Stimulated activated CD8-positive, alpha-beta memory T cell treated with anti-CD3 and anti-CD28 coated beads, Interleukin-2, amount 100 ng/mL, for 48 hours (primary cell): ENCODE data around the gene FBP2.
A peak's percentile ranks its signal among the peaks of the same experiment; 100 is the strongest.

Source experiments
- DNase-seq, 2 donors: peaks; one replicate each; pipeline ENCODE4 v3.0.0-alpha.2; 2020; ENCODE audit warnings: low read depth in 2 of 2

The FBP2 gene

GRCh38 chr9:94593459-94594345, at the start of gene FBP2:
FBP2 (minus strand) TSS chr9:94593824; CDS start chr9:94593726, 98 bp downstream.
- DNase-seq: no peak

- DNase-seq: no peak
Observed at GRCh38 chr9:94643176-94643575, 49.6 kb upstream of the FBP2 start.

GRCh38 chr9:94642501-94642900, 48.9 kb upstream of the FBP2 start:
- no peak for DNase-seq

GRCh38 chr9:94639999-94640376, 46.4 kb upstream of the FBP2 start:
- DNase-seq: no peak

- peak in 1 of 2 donors; percentile 36 for DNase-seq
Observed at GRCh38 chr9:94639061-94639998, 45.7 kb upstream of the FBP2 start, which contains the start of gene FBP1. FBP1 (minus strand) TSS chr9:94639518; CDS start chr9:94639310, 208 bp downstream.

GRCh38 chr9:94638335-94639060, 44.9 kb upstream of the FBP2 start:
- no peak for DNase-seq

- DNase-seq: no peak
Observed at GRCh38 chr9:94632737-94633136, 39.1 kb upstream of the FBP2 start.

GRCh38 chr9:94631599-94631998, 38.0 kb upstream of the FBP2 start:
- no peak for DNase-seq

GRCh38 chr9:94630833-94631232, 37.2 kb upstream of the FBP2 start:
- DNase-seq: no peak

- DNase-seq: no peak
Observed at GRCh38 chr9:94630281-94630680, 36.7 kb upstream of the FBP2 start.

GRCh38 chr9:94627287-94627686, 33.7 kb upstream of the FBP2 start:
- no peak for DNase-seq

- DNase-seq: no peak
Observed at GRCh38 chr9:94625835-94626234, 32.2 kb upstream of the FBP2 start.

- DNase-seq: no peak
Observed at GRCh38 chr9:94624629-94625028, 31.0 kb upstream of the FBP2 start.

- DNase-seq: no peak
Observed at GRCh38 chr9:94623253-94623652, 29.6 kb upstream of the FBP2 start.

GRCh38 chr9:94622087-94622800, 28.6 kb upstream of the FBP2 start:
- no peak for DNase-seq

- DNase-seq: no peak
Observed at GRCh38 chr9:94619026-94619425, 25.4 kb upstream of the FBP2 start.

- DNase-seq: no peak
Observed at GRCh38 chr9:94613003-94613402, 19.4 kb upstream of the FBP2 start.

GRCh38 chr9:94612071-94612470, 18.4 kb upstream of the FBP2 start:
- no peak for DNase-seq

GRCh38 chr9:94611638-94612068, 18.0 kb upstream of the FBP2 start:
- DNase-seq: peak; percentile 49 to 55

- DNase-seq: no peak
Observed at GRCh38 chr9:94610181-94610606, 16.6 kb upstream of the FBP2 start.

GRCh38 chr9:94607423-94607691, 13.7 kb upstream of the FBP2 start:
- DNase-seq: no peak
